GM03348 (cell line): ENCODE data around the gene TLE1.

ENCODE experiments used
- DNase-seq: peaks from one replicate; pipeline ENCODE4 v3.0.0; 2012; ENCODE audit warnings: low spot score

Gene TLE1

DNA sequence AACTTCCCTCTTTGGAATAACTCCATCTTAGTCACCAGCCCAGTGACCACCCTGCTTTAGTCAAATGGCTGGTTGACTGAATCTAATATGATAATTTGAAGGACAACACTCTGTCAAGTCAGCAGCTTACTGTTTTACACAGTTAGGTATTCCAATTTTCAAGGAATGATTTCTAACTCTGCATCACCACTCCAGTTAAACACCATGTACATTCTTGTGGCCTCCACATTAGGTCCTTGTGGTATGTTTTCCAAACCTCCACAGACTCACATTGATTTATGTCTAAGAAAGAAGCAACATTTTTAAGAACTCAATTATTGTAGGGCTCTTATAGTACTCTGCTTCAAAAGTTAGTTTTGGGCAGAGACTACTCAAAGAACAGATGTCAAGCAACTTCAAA lies 110.7 kb downstream of the TLE1 start:
- peak; percentile 72 for DNase-seq

DNA sequence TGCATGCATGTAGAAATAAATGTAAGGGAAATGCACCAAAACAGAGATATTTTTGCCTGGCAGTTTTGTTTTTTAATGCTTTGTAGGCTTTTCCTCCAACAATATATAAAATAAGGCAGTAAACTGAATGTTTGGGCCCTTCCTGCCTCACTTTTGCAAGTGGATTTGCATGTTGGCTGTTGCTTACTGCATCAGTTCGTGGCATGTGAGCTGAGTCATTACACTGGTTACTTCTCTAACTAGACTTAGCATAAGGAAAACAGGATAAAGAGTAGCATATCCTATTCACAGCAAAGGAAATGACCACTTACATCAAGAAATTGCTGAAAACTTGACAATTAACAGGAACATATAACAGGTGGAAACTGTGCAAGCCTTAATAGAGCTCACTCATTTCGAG lies 113.4 kb downstream of the TLE1 start:
- DNase-seq: no peak

DNA sequence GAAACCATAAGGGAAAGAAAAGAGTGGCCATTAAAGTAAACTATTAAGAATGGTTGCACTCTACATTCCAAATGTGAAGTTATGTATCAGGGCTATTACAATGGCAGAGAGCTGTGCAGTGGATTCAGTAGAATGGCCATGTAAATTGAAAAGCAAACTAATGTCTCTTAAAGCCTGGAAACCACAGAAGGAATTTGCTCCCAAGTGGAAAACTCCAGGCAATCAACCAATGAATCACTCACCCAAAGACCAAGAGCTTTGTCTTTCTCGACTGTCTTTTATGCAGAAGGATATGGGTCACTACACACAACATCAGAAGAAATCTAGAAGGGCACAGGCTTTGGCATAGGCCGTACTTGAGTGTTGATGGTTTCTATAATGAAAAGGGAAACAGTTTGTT lies 114.9 kb downstream of the TLE1 start:
- peak; percentile 48 for DNase-seq

- DNase-seq: no peak
Observed at GRCh38 chr9:81573415-81574321, 115.7 kb downstream of the TLE1 start.

DNA sequence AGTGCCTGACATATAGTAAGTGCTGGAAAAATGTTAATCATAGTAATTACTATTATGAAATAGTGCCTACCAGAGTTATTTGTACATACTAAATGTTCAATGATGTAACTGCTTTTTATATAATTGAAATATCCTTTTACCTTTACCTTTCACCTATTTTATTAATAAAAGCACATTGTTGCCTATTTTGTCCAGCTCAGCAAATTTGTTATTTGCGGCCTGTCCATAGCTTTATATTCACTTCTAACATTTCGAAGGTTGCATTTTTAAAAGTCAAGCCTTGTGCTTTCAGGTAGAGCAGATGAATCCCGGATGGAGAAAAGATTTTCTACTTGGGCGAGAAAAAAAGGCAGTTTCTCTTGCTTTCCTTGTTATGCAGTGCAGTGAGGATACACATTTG lies 119.3 kb downstream of the TLE1 start:
- no peak for DNase-seq

GRCh38 chr9:81566074-81566698 lies 123.2 kb downstream of the TLE1 start:
- no peak for DNase-seq

DNA sequence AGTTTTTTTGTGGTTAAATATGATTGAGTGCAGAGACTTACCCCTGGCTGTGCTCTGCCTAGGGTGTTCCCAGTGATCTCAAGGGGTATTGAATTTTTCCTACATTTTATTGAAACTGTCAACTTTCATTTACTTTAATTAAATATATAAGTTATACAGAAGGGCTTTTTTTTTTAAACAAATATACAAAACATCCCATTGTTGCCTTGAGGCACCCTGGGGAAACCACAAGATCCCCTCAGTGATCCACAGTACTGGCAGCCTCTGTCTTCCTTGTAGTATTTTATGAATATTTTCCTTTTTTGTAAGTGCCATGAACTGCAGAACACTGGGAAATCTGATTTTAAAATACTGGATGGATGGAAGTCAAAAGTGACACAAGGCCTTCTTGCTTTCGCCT lies 123.7 kb downstream of the TLE1 start:
- DNase-seq: no peak

DNA sequence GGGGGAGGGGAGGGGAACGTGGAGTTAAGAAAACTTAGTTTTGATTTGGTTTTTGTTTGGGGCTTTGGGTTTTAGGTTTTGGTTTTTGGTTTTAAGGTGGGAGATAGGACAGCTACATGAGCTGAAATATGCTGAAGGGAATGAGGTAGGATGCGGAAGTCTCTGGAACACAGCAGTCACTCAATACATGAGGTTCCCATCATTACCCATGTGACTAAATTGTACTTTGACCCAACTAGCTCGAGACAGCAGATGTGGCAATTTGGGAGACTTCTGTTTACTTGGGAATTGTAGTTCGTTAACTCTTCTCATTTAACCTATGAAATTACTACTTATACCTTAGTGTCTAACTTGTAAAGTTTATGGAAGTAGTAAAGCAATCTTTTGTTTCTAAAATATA lies 124.2 kb downstream of the TLE1 start:
- no peak for DNase-seq

GRCh38 chr9:81564632-81565031 lies 124.7 kb downstream of the TLE1 start:
- DNase-seq: no peak

- DNase-seq: no peak
Observed at GRCh38 chr9:81563739-81564138, 125.6 kb downstream of the TLE1 start.

DNA sequence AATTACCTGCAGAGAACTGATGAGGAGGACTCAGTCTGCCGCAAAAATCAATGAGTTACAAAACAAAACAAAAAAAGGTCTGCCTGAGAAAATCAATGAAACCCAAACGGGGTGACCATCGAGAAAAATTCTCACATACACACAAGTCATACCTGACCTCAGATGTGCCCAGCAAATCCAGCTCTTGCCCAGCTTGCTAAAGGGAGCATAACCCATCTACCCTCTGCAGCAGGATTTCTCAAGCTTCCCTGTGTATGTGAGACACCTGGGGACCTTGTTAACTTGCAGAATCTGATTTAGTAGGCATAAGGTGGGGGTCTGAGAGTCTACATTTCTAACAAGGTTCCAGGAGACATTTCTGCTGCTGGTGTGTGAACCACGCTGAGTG lies 126.3 kb downstream of the TLE1 start:
- DNase-seq: no peak

- no peak for DNase-seq
Observed at GRCh38 chr9:81562231-81563019, 126.9 kb downstream of the TLE1 start.

DNA sequence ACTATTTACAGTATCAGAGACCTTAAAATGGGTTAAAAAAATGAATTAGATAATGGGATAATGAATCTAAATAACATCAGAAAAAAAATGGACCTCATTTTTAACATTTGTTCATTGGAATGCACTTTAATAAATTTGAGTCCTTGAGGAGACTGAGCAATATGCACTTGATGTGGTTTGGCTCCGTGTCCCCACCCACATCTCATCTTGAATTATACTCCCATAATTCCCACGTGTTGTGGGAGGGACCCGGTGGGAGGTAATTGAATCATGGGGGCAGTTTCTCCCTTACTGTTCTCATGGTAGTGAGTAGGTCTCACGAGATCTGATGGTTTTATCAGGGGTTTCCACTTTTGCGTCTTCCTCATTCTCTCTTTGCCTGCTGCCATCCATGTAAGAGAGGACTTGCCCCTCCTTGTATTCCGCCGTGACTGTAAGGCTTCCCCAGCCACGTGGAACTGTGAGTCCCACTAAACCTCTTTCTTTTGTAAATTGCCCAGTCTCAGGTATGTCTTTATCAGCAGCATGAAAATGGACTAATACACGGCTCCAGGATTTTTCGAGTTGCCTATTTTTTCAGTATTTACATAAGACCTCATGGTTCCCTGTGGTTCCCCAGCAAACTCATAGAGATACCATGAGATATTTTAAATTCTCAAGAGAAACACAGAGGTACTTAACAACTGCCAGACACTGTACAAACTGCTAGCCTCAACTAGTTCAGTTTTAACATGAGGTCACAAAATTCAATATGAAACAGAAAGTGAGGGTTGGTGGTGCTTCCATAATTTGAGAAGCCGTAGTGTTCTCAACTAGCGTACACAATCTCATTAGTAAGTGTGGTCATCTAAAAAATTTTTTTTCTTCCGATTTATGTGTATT lies 128.3 kb downstream of the TLE1 start:
- DNase-seq: no peak

DNA sequence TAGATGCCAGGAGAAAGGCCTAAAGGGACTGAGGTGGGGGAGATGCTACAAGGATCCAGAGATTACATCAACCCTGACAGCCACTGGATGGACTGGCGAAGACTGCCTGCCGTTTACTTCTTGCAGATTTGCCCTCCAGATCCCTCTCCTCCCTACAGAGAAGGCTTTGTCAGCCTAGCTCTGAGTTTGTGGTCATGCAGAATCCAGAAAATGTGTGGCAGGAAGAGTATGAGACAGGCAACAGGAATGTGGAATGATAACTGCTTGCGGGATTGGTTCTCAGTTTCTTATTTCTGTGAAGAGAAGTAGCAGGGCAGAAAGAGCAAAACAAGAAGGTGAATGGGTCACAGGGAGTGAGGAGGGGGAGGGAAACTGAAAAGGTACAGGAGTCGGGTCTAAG lies 129.6 kb downstream of the TLE1 start:
- DNase-seq: peak; percentile 80

- DNase-seq: no peak
Observed at GRCh38 chr9:81559197-81559596, 130.2 kb downstream of the TLE1 start.

DNA sequence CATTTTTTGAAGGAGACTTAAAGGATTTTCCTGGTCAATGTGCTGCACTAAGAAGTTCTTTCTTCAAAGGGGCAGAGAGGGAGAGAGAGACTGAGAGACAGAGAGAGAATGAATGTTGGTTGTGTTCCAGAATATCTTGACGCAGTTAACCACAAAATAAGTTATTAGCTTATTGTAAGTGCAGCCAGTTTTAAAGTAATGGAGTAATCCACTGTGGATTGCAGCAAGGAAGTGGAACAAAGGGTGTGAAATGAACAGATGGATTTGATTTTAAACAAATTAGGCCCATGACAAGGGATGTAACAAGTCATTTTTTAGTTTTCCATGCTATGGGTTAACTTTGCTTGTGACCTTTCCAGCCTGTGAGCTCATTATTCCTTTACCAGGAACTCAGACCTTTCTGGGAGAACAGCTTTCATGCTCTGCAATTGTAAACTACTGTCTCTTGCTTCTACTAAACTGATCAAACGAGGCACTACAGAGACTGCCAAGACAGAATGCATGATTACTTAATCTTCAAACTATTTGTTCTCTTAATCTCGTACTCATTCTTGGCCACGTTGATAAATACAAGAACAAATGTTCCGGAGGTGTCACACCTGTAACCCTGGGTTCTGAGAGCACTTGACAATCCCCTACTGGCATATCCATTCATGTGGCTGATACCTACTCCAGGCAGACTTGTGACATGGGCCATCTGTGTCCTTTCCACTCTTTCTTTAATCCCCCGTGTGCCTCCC lies 131.1 kb downstream of the TLE1 start:
- peak; percentile 62 for DNase-seq

DNA sequence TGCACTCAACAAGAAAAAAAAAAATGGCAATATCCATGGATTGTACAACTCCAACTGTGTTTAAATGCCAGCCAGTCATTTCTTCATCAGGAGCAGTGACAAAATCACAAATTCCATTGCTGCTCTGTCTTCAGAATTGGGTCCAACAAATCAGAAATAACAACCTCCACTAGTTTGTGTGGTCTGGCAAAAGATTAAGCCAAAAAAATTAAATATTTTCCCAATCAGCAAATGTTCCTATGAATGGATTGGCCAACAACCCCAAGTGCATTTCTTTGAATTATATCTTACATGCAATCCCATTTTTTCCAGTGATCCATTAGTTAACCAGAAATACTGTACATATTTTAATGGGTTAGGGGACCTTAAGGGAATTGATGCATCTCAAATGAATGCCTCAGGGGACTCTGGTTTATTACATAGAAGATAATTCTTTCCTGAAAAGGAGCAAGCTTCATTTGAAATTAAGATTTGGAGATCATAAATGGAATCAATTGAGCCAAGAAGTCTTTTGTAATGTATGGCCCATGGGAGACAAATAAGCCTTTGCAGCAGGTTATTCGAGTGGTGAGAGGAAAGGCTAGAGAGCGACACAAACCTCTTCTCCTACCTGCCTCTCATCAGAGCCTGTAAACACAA lies 131.8 kb downstream of the TLE1 start:
- DNase-seq: peak; percentile 29

DNA sequence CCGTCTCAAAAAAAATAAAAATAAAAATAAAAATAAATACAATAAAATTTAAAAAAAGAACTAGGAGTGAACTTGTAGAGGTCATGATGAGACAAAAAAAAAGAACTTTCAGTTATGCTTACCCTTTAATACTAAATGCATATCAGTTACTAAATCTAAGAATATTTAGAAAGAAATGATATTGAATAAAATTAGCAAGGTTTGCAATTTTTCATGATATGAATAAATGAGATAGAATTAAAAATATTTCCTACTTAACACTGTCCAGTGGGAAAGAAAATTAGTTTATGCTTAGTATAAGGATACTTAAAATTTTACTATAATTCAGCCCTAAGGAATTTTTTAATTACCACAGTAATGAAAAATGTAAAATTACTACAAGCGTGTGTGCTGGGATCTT lies 132.4 kb downstream of the TLE1 start:
- no peak for DNase-seq

DNA sequence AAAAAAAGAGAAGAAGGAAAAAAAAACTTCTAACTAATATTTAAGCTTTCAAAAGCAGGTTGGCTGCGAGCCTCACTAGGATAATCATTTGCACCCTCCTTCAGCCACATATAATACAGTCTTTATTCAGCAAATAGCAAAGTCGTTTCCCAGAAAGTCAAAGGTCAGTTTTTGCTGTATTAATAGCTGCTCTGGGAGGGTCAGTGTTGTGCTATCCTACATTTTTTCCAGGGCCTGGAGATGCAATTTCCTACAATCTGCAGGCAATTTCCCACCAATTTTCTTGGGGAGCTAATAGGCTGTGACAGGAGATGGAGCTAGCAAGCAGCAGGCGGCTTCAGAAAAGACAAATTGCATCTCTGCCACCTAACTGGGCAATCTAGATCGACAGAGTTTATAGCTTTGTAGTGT lies 136.8 kb downstream of the TLE1 start:
- no peak for DNase-seq

DNA sequence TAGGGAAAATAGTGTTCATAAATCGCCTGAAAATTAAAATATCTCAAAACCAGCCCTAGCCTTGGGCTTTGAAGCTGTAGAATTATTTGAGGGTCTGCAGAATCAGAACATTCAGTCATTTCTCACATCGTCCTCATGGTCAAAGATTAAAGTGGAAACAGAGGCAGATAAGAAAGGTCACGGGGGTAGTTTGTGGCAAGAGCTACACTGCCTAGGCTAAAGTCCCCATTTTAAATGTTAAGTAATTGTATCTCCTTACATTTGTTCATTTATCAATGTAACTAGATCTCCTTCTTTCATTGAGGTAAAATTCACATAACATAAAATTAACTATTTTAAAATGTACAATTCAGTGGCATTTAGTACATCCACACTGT lies 139.2 kb downstream of the TLE1 start:
- DNase-seq: no peak
